ENCODE measurements around the gene RASA1.

RASA1 gene

GRCh38 chr5:87361031-87361445 lies 93.4 kb downstream of the RASA1 start:
- peak; percentile 17 for DNase-seq (ENCODE audit: low spot score)

- DNase-seq (ENCODE audit: low spot score) = no peak
These were observed 94.0 kb downstream of the RASA1 start for GRCh38 chr5:87361536-87362213.

- DNase-seq (ENCODE audit: low spot score) = no peak
These were observed 99.6 kb downstream of the RASA1 start for GRCh38 chr5:87367243-87367642.

GRCh38 chr5:87368601-87369000 lies 100.9 kb downstream of the RASA1 start:
- no peak for DNase-seq (ENCODE audit: low spot score)

GRCh38 chr5:87369431-87369830 lies 101.7 kb downstream of the RASA1 start:
- no peak for DNase-seq (ENCODE audit: low spot score)

- no peak for DNase-seq (ENCODE audit: low spot score)
These were observed 105.0 kb downstream of the RASA1 start for GRCh38 chr5:87372705-87373104.

- DNase-seq (ENCODE audit: low spot score) = no peak
These were observed 114.5 kb downstream of the RASA1 start for GRCh38 chr5:87382224-87382623.

- peak; percentile 12 for DNase-seq (ENCODE audit: low spot score)
These were observed 115.5 kb downstream of the RASA1 start for GRCh38 chr5:87383216-87383615.

- DNase-seq (ENCODE audit: low spot score) = no peak
These were observed 118.1 kb downstream of the RASA1 start for GRCh38 chr5:87385802-87386201.

- no peak for DNase-seq (ENCODE audit: low spot score)
These were observed 120.4 kb downstream of the RASA1 start for GRCh38 chr5:87388129-87388528.

GRCh38 chr5:87389296-87390034 lies 121.8 kb downstream of the RASA1 start:
- DNase-seq (ENCODE audit: low spot score) = no peak

GRCh38 chr5:87390075-87390474 lies 122.4 kb downstream of the RASA1 start:
- DNase-seq (ENCODE audit: low spot score) = no peak

GRCh38 chr5:87390576-87391199 lies 123.0 kb downstream of the RASA1 start:
- no peak for DNase-seq (ENCODE audit: low spot score)

- DNase-seq (ENCODE audit: low spot score) = no peak
These were observed 124.5 kb downstream of the RASA1 start for GRCh38 chr5:87392170-87392569.

- DNase-seq (ENCODE audit: low spot score) = no peak
These were observed 125.1 kb downstream of the RASA1 start for GRCh38 chr5:87392801-87393200.

GRCh38 chr5:87393331-87393730 lies 125.6 kb downstream of the RASA1 start:
- DNase-seq (ENCODE audit: low spot score) = peak; percentile 46

- peak; percentile 12 for DNase-seq (ENCODE audit: low spot score)
These were observed 126.9 kb downstream of the RASA1 start for GRCh38 chr5:87394411-87395165.

- DNase-seq (ENCODE audit: low spot score) = no peak
These were observed 131.4 kb downstream of the RASA1 start for GRCh38 chr5:87398981-87399614.

GRCh38 chr5:87399720-87400119 lies 132.0 kb downstream of the RASA1 start:
- DNase-seq (ENCODE audit: low spot score) = no peak

- DNase-seq (ENCODE audit: low spot score) = peak; percentile 44
These were observed 132.7 kb downstream of the RASA1 start for GRCh38 chr5:87400305-87400899.

GRCh38 chr5:87401626-87402025 lies 133.9 kb downstream of the RASA1 start:
- DNase-seq (ENCODE audit: low spot score) = no peak

- no peak for DNase-seq (ENCODE audit: low spot score)
These were observed 135.7 kb downstream of the RASA1 start for GRCh38 chr5:87403409-87403808.

Data from AG20443 (cell line).